Putamen (tissue), 1 donor: ENCODE results near the gene GAPT.
"Not testable (repeated sequence)": the region's sequence is repeated elsewhere in the genome, so short reads cannot be mapped to it uniquely, and the experiment has no call there.

ENCODE experiments used
- DNase-seq: peaks from one replicate; pipeline ENCODE4 v3.0.0-alpha.2; 2016; ENCODE audit warnings: low spot score

GAPT gene

GRCh38 chr5:58503390-58504046 lies 12.3 kb downstream of the GAPT start:
- no peak for DNase-seq

DNA sequence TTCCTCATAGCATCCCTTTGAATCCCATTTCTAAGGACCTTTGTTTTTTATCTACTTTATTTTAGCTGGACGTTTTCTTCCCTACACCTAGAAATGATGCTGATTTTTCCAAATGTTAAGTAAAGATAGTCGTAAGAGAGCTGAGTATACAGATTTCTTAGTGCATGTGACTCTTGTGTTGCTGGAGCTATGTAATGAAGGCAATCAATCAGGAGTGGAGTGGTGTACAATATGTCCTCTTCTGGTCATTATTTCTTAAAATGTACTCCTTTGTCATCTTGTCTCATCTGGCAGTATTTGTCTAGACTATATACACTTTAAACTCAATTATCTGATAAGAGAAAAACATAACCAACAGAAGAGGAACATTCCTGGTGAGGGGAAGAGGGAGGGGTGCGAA lies 13.5 kb downstream of the GAPT start:
- no peak for DNase-seq

- DNase-seq: no peak
Measured at GRCh38 chr5:58505502-58505901, 14.3 kb downstream of the GAPT start.

DNA sequence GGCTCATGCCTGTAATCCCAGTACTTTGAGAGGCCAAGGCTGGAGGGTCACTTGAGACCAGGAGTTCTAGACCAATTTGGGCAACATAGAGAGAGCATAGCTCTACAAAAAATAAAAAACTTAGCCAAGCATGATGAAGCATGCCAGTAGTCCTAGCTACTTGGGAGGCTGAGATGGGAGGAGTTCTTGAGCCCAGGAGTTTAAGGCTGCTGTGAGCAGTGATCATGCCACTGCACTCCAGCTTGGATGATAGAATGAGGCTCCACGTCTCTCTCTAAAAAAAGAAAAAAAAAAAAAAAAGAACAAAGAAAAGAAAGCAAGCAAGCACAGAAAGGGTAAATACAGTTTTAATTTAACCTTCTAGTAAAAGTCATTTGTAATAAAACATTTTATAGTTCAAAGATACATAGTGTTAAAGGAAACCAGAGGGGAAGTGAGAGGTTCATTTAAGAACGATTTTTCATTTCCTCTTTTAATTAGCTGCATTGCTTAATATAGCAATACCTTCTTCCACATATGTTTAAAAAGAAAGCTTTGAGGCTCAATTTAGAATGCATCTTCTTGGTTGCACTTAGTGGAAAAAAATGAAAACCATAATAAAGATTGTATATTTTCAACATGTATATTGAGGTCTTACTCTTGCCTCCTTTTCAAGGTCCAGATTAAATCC lies 14.9 kb downstream of the GAPT start:
- DNase-seq: no peak

DNA sequence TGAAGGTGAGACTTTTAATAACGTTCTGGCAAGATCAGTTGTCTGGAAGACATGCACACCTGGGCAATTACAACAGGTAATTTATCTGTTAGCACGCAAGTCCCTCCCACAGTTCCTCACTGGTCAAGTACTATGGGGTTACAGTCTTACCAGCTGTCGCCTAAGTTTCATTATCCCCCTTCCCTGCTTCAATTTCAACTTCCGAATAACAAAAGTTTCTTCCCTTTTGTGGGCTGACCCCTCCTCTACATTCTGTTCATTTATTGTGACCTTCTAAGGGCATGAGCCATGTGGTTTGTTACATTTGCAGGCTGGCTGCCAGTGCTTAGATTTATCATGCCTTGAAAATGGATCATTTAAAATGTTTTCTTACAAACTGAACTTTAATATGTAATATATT lies 16.5 kb downstream of the GAPT start:
- no peak for DNase-seq

- DNase-seq: no peak
Measured at GRCh38 chr5:58517198-58517597, 26.0 kb downstream of the GAPT start.

DNA sequence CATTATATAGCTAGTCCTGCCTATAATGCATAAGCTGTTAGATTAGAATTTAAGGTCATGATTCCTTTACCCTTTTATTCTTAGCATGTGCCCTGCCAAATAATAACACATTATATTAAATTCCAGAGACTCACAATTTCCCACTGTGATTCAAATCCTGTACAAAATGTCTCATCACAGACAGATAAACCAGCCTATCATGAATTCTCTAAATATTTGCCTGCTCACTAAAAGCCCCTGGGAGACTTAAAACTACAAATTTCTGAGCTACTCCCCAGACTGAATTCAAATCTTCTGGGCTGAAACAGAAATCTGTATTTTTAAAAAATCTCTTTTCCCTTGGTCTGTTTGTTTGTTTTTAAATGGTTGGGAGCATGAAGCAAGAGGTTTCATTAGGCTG lies 32.7 kb downstream of the GAPT start:
- DNase-seq: no peak

- DNase-seq: no peak
Measured at GRCh38 chr5:58524571-58524970, 33.3 kb downstream of the GAPT start.

GRCh38 chr5:58530942-58531490 lies 39.8 kb downstream of the GAPT start:
- DNase-seq: no peak

DNA sequence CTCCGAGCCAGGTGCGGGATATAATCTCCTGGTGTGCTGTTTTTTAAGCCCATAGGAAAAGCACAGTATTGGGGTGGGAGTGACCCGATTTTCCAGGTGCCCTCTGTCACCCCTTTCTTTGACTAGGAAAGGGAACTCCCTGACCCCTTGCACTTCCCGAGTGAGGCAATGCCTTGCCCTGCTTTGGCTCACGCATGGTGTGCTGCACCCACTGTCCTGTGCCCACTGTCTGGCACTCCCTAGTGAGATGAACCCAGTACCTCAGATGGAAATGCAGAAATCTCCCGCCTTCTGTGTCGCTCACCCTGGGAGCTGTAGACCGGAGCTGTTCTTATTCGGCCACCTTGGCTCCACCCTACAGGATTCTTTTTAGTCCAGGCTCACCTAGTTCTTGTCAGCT lies 50.7 kb downstream of the GAPT start:
- not testable (repeated sequence) for DNase-seq

- DNase-seq: no peak
Measured at GRCh38 chr5:58542709-58543108, 51.5 kb downstream of the GAPT start.

DNA sequence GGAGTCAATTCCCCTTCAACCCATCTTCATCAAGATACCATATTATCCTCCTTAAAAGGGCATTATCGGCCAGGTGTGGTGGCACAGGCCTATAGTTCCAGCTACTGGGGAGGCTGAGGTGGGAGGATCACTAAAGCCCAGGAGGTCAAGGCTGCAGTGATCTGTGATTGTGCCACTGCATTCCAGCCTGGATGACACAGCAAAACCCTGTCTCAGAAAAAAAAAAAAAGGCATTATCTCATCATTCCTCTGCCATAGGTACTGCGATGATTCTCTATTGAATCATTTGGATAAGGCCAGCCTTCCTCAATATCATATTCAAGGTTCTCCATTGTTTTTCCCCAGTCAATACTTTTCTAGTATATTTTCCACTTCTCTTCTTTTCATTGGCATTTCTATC lies 52.5 kb downstream of the GAPT start:
- DNase-seq: no peak

GRCh38 chr5:58544195-58544594 lies 53.0 kb downstream of the GAPT start:
- no peak for DNase-seq

- DNase-seq: no peak
Measured at GRCh38 chr5:58544926-58545325, 53.7 kb downstream of the GAPT start.

DNA sequence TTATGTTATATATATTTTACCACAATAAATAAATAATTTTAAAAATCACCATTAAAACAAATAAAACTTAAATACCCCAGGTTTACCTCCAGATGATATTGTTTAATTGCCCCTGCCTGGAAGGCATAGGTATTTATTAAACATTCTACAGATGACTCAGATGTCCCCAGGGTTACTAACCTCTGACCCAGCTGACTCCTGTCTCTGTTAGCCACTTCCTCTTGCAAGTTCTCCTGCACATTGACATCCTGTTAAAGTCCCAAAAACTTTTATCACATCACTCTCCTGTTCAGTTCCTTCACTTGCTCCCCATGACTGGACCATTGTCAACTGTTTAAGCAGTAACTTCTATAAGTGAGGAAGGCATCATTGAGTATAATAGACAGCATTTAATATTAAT lies 54.7 kb downstream of the GAPT start:
- DNase-seq: no peak
